Muscle of arm (tissue), 12 donors: ENCODE data around the gene LRP4. TPM values are rescaled to one million over a fixed set of nuclear protein-coding genes. Genes with fewer than 3 reads are reported as not detected.
A peak's percentile ranks its signal among the peaks of the same experiment; 100 is the strongest.

Source experiments
- DNase-seq: peaks from one replicate; pipeline ENCODE4 v3.0.0-alpha.2; 2013
- polyA plus RNA-seq, 12 donors: library from polyadenylated mRNA; unstranded; fragments of 120-200 nt; gene quantifications; one replicate each; pipeline ENCODE4 v1.2.1, GENCODE V29; 2013; ENCODE audit not compliant: insufficient read length in 12 of 12

The LRP4 gene
- polyA plus RNA-seq, 12 donors, result 20.6 to 54.2 (median 26.6) TPM; not detected in 1

DNA sequence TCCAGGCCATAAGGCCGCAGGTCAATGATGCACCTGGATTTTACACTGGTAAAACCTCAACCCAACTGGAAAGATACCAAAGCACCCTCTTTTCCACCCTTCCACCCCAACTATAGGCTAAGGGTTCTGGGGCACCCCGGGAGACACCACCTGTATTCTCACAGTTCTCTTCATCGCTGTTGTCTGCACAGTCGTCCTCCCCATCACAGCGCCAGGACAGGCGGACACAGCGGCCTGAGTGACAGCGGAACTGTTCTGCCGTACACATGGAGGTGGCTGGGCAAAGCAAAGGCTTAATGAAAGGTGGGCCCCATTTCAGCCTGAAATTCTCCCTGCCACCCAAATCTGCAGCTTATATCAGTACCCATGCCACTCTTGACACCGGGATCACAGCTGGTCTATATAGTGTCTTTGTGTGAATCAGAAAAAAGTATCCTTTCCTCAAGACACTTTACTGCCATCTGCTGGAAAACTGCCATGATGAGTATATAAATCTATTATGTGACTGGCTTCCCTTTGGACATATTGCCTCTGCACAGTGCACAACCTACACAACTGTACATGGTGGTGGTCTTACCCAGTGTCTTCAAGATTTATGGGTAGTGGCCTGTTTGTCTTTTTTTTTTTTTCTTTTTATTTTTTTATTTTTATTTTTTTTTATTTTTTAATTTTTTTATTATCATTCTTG, 21.5 kb downstream of the LRP4 start:
- DNase-seq, result no peak

DNA sequence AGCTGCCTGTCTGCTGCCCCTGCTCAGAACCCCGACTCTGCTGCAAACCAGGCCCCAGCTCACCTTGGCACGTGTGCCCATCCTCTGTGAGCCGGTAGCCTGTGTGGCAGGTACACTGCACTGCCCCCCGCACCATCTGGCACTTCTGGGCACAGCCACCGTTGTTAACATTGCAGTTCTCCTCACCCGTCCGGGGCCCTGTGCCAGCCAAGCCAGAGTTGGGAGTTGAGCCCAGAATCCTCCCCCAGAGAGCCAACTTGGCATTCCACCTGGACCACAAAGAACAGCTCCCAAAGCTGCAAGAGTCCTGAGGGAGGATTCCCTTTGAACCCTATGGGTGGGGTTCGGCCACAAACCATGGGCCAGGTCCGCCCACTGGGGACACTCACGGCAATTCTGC, 22.5 kb downstream of the LRP4 start:
- DNase-seq, result no peak

DNA sequence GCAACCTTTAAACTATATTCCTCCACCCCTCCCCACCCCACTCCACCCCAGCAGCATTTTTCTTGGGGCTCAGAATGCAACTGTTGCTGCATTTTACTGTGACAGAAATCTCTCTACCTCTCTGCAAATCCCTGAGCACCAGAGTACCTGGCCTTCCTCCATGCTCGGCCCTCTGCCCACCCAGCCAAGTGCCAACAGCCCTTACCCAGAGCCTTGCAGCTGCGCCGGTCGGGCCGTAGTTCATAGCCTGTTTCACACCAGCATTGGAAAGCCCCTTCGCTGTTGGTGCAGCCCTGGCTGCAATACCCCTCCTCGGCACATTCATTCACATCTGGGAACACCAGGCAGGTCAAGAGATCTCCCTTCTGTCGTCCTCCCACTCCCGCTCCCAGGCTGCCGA, 23.4 kb downstream of the LRP4 start:
- DNase-seq, result no peak

DNA sequence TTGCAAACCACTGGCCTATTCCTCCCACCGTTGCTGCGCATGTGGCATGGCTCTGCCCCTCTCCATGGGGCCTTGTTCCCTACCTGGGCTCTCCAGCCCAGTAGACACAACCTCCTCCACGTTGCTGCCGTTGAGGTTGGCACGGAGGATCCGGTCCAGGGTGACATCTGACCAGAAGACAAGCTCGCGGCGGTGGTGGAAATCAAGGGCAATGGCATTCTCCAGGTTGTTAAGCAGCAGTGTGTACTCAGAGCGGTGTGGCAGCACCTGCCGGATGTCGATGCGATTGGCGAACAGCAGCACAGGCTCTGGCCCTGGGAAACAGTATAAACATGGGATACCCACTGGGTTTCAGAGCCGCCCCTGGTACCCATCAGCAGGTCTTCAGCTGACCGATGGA, 23.8 kb downstream of the LRP4 start:
- no peak for DNase-seq

DNA sequence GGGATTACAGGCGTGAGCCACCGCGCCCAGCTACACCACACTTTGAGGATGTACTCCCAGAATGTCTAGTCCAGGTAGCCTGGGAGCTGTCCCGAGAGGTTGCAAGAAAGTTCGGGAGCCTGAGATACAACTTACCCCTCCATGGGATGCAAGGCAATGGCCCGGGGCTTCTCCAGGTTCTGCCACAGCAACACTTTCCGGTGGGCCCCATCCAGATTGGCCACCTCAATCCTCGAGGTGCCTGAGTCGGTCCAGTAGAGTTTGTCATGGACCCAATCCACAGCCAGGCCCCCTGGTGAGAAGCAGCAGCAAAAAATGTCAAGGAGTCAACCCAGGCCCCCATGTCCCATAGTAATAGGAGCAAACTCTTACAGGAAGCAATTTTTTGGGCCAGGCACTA, 25.5 kb downstream of the LRP4 start:
- no peak for DNase-seq

DNA sequence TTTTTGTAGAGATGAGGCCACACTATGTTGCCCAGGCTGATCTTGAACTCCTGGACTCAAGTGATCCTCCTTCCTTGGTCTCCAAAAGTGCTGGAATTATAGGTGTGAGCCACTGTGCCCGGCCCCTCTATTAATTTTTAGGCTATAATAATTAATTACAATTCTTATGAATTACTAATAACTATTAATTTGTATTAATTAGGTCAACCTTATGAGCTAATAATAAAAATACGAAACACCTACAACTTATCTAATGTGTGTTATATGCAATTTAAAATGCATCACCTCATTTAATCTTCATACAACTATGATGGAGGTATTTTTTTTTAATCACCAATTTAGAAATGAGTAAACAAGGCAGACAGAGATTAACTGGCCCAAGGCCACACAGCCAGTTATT, 26.2 kb downstream of the LRP4 start:
- DNase-seq, result no peak

DNA sequence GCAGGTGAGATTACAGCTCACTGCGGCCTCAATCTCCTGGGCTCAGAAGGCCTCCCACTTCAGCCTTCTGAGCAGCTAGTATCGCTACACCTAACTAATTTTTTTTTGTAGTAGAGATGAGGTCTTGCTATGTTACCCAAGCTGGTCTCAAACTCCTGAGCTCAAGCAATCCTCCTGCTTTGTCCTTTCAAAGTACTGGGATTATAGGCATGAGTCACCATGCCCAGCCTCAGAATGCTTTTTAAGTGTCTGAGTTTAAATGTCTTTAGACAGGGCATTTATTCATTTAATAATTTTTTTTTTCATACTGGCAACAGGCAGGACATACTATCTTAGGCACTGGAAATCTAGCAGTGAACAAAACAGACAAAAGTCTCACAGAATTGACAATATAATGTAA, 27.7 kb downstream of the LRP4 start:
- no peak for DNase-seq

DNA sequence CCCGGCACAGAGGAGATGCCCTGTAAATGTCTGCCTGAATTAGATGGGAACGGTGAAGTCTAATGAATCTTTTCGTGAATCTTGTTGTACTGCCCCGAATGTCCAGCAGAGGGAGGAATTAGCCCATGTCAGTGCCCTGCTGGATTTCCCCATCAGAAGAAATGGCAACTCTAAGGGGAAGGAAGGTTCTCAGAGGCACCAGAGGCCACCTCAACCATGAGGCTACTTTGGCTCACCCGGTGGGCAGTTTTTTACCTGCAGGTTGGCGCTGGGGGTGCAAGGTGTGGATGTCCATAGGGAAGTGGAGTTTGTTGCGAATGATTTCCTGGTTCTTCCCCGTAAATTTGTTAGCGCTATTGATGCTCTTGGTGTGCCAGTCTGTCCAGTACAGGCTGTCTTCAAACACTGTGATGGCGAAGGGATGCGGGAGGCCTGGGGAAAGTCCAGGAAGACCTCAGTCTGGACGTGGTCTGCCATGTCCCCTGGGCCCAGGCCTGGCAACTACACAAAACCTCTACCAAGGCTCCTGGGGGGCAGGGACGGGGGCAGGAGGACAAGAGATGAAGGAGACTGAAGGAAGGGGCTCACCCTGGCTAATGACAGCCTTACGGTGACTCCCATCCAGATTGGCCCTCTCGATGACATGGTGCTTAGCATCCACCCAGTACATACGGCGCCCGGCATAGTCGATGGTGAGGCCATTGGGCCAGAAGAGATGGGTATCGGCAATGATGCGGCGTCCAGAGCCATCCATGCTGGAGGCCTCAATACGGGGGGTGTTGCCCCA, 28.5 kb downstream of the LRP4 start:
- DNase-seq, result peak; percentile 82

DNA sequence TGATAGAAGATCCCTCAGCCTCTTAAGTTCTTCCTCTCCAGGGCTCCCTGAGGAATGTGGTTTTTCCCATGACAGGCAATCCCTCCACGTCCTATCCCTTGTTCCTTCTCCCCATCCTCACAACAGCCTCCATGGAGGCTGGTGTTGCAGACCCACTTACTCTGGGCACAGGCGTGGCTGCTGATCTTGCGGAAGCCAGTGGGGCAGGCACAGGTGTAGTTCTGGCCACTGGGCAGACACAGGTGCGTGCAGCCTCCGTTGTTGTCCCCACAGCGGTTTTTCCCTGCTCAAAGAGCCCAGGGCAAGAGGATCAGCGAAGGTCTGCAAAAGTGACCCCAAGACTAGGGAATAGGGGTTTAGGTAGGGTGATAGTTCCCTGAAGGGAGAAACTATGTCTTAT, 29.1 kb downstream of the LRP4 start:
- DNase-seq, result no peak

DNA sequence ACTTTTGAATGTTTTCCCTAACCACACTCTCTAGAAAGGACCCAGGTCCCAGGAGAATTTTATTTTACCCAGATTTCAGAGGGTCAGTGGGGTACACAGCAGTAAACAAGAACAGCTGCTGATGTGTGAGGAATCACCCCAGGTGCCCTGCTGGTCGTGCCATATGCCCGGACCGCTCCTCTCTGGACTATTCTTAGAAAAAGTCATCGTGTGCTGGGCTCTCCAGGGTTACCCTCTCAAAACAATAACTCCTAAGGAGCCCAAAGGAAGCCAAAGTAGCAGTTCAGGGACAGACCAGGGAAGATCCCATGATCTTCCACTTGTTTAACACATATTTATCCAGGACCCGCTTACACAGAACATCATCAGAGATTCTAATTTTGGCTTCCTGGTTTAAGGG, 29.7 kb downstream of the LRP4 start:
- DNase-seq, result no peak

DNA sequence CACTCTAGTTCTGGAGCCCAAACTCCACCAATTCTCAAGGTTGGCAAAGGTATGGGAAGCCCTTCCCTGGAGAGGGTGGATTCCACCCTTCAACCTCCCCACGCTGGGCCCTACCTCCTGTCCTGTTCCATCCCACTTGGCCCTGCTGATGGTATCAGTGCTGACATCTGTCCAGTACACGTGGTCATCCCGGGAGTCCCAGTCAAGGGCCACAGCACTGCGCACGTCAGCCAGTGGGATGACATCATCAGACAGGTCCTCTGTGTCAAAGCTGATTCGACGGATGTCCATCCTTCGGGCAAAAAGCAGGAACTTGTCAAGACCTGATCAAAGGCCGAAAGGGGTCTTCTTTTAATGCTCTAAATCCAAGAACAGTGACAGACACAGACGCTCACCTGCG, 32.1 kb downstream of the LRP4 start:
- no peak for DNase-seq

DNA sequence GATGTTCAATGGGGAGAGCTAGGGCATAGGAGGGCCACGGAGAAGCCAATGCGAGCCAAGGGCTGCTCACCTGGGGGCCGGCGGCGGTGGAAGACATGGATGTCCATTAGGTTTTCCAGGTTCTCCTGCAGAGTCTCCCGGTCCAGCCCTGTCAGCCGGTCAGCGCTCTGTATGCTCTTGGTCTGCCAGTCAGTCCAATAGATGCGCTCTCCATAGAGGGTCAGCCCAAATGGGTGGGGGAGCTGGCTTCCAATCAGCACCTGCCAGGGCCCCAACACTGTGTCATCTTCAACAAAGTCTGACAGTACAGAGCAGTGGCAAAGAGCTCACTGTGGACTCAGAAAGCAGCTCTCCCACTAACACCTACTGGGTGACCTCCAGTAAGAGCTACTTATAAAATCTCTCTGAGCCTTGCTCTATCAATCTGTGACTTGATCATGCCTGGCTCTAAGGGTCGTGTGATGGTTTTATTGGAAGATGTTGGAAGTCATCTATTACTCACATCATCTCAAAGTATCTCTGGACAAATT, 39.2 kb downstream of the LRP4 start:
- DNase-seq, result no peak

DNA sequence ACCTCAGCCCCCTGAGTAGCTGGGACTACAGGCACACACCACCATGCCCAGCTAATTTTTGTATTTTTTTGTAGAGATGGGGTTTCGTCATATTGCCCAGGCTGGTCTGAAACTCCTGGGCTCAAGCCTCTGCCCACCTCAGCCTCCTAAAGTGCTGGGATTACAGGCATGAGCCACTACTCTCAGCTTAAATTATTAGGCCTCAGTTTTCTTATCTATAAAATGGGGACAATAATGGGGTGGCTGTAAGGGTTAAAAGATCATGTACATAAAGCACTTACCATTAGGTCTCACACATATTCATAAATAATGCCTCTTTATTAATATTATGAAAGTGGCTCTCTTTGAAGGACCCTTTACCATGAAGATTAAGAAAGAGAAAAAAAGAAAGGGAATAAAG, 40.8 kb downstream of the LRP4 start:
- no peak for DNase-seq

DNA sequence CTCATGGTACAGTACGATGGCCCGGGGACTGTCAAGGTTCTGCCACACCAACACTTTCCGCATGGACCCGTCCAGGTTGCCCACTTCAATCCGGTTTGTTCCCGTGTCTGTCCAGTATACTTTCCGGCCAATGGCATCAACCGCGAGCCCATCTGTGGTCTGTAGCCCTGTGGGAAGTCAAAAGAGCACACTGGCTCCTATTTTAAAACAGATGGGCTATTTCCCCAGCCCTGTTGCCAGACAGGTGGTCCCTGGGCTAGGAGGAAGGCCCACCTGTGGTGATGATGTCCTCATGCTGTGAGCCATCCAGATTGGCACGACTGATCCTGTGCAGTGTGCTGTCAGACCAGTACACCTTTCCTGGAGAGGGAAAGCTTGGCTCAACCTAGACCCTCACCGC, 41.9 kb downstream of the LRP4 start:
- no peak for DNase-seq

DNA sequence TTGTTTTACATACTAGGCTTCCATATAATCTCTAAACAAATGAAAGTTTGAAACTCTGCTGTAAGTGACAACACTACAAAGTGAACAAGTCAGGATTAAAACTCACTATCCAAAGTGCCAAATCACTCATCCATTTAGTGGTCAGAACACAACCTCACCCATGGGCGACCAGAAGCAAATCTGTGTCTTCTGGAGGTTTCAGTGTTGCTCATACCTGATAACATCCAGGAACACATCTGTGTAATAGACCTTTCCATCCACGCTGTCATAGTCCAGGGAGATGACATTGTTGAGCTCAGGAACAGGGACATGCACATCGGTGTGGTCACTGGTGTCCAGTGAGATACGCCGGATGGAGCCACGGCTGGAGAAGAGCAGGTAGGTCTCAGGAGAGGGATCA, 43.8 kb downstream of the LRP4 start:
- DNase-seq, result no peak

DNA sequence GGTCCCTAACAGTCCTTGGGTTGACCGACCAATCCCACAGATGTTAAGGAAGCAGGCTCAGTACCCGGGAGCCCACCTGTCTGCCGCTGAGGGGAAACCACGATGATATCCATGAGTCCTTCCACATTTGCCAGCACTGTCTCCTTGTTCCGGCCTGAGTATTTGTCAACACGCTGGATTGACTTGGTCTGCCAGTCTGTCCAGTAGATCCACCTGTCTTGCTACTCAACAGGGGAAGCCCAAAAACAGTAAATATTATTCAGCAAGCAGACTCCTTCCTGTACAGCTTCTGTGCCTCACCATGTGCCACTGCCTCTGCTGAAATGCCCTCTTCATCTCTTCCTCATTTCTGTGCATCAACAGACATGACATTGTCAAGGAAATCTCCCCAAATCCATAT, 49.4 kb downstream of the LRP4 start:
- DNase-seq, result no peak

DNA sequence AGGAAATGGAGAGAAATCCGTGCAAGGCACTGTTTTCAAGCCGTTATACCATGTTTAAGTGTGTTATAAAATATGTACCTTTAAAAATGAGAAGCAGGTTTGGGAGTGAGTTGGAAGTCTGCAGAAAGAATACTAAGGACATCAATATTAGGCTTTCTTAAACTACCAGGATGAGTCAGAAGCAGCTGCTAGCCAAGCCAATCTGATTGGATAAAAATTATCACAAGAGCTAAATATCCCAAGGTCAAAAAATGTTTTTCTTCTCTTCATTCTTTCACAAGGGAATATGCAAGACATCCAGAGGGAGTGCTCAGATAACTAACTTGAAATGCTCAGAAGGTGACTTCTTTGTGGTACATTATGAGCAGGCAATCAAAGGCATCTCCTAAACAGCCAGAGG, 53.0 kb downstream of the LRP4 start:
- no peak for DNase-seq

DNA sequence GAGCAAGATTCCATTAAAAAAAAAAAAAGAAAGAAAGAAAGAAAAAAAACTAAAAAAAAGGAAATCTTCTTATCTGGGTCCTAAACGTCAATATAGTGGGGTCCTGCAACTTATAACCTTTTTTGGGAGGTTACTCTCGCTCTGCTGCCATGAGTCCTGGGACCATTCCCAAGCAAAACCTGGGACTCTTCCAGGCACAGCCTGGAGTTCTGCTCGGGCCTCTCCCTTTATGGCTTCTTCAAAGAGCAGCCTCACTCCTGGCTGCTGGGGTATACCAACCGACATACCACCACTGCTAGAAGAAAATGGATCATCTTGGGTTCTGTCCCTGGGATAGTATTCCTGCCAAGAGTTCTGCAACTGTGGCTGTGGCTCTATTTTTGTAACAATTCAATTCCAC, 58.1 kb downstream of the LRP4 start:
- no peak for DNase-seq

DNA sequence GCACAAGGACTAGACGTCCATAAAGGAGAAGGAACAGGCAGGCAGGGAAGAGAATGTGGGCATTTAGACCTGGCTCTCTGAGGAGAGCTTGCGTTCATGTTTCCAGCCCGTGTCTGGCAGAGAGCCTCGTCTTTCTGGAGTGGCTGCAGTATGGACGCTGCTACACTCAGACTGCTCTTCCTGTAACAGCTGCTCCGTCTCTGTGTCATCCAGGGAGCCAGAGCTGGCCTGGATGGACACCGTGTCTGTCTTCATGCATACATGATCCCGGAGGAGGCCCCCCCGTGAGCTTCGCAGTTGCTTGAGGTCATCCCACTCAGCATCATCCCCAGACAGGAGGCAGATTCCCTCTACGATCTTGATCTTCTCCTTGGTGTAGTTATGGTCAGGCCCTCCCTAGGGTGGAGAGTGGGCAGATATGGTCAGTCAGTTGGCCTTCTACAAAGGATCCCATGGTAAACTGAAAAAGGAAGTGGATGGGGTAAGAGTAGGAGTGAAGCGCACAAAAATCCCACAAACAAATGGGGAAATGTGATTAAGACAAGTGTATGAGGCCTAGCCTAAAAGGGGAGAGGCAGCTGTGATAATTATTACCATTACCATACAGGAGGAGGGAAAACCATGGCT, 59.3 kb downstream of the LRP4 start:
- DNase-seq, result no peak

DNA sequence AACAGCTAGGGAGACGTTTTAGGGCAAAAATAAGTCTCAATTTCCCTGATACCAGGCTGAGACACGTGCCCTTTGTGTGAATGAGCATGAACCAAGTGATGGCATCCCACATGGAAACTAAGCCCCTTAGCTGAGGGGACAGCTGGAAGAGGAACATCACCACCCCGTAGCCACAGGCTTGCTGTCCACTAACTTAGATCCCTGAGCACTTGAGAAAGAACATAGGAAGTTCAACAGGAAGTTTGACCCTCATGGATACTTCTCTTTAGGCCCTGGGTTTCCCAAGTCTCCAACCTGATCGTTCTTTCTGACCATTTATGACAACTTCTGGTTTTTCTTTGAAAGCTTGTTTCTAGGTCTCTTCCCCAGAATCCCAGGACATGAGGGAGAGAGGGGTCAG, 60.7 kb downstream of the LRP4 start:
- DNase-seq, result no peak

DNA sequence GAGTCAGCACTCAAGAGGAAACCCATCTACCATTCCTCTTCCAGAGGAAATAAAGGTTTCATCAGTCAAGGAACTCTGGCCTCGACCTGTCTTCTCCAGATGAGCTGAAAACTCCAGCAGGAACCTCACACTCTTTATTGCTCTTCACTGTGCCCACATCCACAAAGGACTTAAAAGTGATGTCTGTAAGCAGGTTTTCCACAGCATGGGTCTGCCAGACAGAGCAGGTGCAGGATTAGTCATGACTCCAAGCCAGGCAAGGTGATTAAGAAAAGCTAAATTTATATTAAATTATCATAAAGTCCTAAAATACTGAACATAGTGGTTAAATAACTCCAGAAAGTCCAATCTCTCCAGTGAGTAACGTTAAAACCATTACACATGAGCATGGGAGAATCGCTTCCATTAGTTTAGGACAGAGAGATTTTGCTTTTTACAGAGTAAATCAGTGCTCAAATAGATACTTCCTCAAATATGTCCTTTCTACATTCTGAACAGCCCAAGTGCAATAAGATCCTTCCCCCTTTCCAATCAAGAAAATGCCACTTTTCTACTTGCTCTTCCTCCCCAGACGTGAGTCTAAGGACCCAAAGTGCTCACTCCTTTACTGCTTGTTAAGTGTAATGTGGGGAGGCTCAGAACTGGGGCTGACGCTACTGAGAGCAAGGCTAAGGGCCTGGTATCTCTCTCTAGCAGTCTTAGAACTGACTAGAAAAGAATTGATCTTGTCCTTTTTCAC, 61.6 kb downstream of the LRP4 start:
- DNase-seq, result no peak

DNA sequence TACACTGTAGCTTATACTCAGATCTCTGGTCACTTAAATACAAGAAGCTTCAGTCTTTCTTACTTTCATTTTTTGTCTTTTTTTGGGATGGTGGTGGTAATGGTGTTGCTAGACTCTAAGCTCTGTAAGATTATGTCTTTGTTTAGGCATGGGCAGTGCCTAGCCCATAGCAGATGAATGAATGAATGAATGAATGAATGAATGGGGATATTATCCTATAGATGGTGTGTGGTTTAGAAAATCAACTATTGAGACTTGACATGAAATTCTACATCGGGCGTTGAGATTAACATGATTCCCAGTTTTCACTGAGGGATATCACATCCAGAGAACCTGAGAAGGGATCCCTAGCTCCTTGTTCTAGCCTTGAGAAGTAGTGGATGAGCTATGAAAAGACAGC, 62.5 kb downstream of the LRP4 start:
- no peak for DNase-seq
